Stomach (tissue), 9 donors: ENCODE measurements around the gene MMRN1. TPM values are rescaled to one million over a fixed set of nuclear protein-coding genes. Genes with fewer than 3 reads are reported as not detected.

Source experiments
- DNase-seq, 2 donors: peaks; one replicate each; pipeline versions ENCODE4 v3.0.0 to v3.0.0-alpha.2; 2013 to 2019
- H3K27ac ChIP-seq, 5 donors: fragments of 200-600 bp in 4 of 5; sonication (generic) in 4 of 5; one replicate each; pipeline ENCODE4 v1.5.1; 2013 to 2019; ENCODE audit warnings: mild to moderate bottlenecking in 1 of 5, moderate library complexity in 1 of 5
- H3K27me3 ChIP-seq, 3 donors: fragments of 200-600 bp; sonication (generic); one replicate each; pipeline ENCODE4 v1.5.1; 2017 to 2019; ENCODE audit warnings: mixed run types in 1 of 3
- H3K36me3 ChIP-seq, 4 donors: fragments of 200-600 bp; sonication (generic); 1 replicate in 3 of 4; 2 replicates in 1 of 4; pipeline ENCODE4 v1.5.1; 2016 to 2019
- H3K4me1 ChIP-seq, 4 donors: fragments of 200-600 bp; sonication (generic); one replicate each; pipeline ENCODE4 v1.5.1; 2016 to 2019
- H3K4me3 ChIP-seq, 4 donors: fragments of 200-600 bp; sonication (generic) in 3 of 4; one replicate each; pipeline ENCODE4 v1.5.1; 2016 to 2019; ENCODE audit warnings: mild to moderate bottlenecking in 1 of 4
- H3K9me3 ChIP-seq, 4 donors: fragments of 200-600 bp; sonication (generic); one replicate each; pipeline ENCODE4 v1.5.1; 2016 to 2019
- CTCF ChIP-seq, 7 experiments: fragments of 450-650 bp in 4 of 7; fragments of 200-600 bp in 3 of 7; sonication (generic) in 3 of 7; IDR thresholded peaks; one replicate each; pipeline ENCODE4 v1.5.1; 2016 to 2019; ENCODE audit warnings: antibody characterized with exemption in 7 of 7, control low read depth in 2 of 7, mild to moderate bottlenecking in 1 of 7
- EP300 ChIP-seq: sonication (generic); formaldehyde crosslinking; IDR thresholded peaks from one replicate; pipeline ENCODE4 v1.6.1; 2017; ENCODE audit warnings: antibody characterized with exemption
- POLR2A ChIP-seq, 4 donors: fragments of 450-650 bp; IDR thresholded peaks; one replicate each; pipeline ENCODE4 v1.6.1; 2016; ENCODE audit warnings: antibody characterized with exemption in 4 of 4, control low read depth in 2 of 4, mild to moderate bottlenecking in 1 of 4, moderate library complexity in 1 of 4
- POLR2AphosphoS5 ChIP-seq, 3 donors: sonication (generic); formaldehyde crosslinking; IDR thresholded peaks; one replicate each; pipeline ENCODE4 v1.6.1; 2016; ENCODE audit warnings: antibody characterized with exemption in 3 of 3
- WGBS, 5 donors: extraction: QIAGEN DNeasy Blood & Tissue Kit in 3 of 5; methylation state at CpG; one replicate each; pipeline versions ENCODE4 v1.1.5 to v1.1.7; 2013 to 2018; 5-methylcytosine and 5-hydroxymethylcytosine counted together
- intact Hi-C: fragments of 100-400 bp; cut with DNase I; formaldehyde crosslinking; loops from one replicate; pipeline ENCODE4 v1.15.1; 2023; ENCODE audit warnings: low total_unique reads
- polyA plus RNA-seq, 3 donors: library from polyadenylated mRNA; stranded (reverse); fragments of 200-250 nt; gene quantifications; one replicate each; pipeline ENCODE4 v1.2.3, GENCODE V29; 2013
- total RNA-seq, 5 donors: library from RNA; depleted of rRNA; stranded (reverse); fragments of >200 nt; gene quantifications; one replicate each; pipeline versions ENCODE4 v1.1.0 to v1.2.3, GENCODE V29; 2014 to 2016
- donor health status: healthy with polysubstance abuse.
- donor health status: Bipolar disorder and iron deficiency.
- donor health status: healthy.

MMRN1 gene
- total and polyA plus RNA-seq, 8 donors = 0.58 to 73.8 (median 4.8) TPM

GRCh38 chr4:89871211-89871610, 23.4 kb upstream of the MMRN1 start:
- H3K4me1 ChIP-seq = no peaks in the 10 kb centered on the region
- TF ChIP-seq POLR2AphosphoS5 (IDR thresholded peaks at IDR 0.05) (no peak), EP300 (no peak), POLR2A (IDR thresholded peaks at IDR 0.05) (no peak), CTCF (IDR thresholded peaks at IDR 0.05) (no peak)
- no peak overlapping the region for H3K4me3 ChIP-seq
- no peak overlapping the region for H3K27ac ChIP-seq
- H3K9me3 ChIP-seq = no peaks in the 10 kb centered on the region
- DNase-seq = no peak
- WGBS, 5 donors = 85 to 100% (median 93%) methylated on average over 1 of the region's 1 CpG
- H3K36me3 ChIP-seq = no peaks in the 10 kb centered on the region
- intact Hi-C loops = no loop called here
- H3K27me3 ChIP-seq = no peaks in the 10 kb centered on the region

- TF ChIP-seq CTCF (IDR thresholded peaks at IDR 0.05) (no peak), POLR2AphosphoS5 (IDR thresholded peaks at IDR 0.05) (no peak), EP300 (no peak), POLR2A (IDR thresholded peaks at IDR 0.05) (no peak)
- intact Hi-C loops = no loop called here
- no peak for DNase-seq
- no peaks in the 10 kb centered on the region for H3K36me3 ChIP-seq
- H3K27me3 ChIP-seq = no peaks in the 10 kb centered on the region
- 73 to 80% (median 75%) methylated on average over 3 of the region's 3 CpGs for WGBS, 5 donors
- no peak overlapping the region for H3K4me3 ChIP-seq
- H3K27ac ChIP-seq = no peak overlapping the region
- no peaks in the 10 kb centered on the region for H3K9me3 ChIP-seq
- no peaks in the 10 kb centered on the region for H3K4me1 ChIP-seq
These were observed 18.1 kb upstream of the MMRN1 start for GRCh38 chr4:89876548-89876947.

GRCh38 chr4:89878611-89879010, 16.0 kb upstream of the MMRN1 start:
- TF ChIP-seq CTCF (IDR thresholded peaks at IDR 0.05) = no peak
- no peak for TF ChIP-seq POLR2AphosphoS5 (IDR thresholded peaks at IDR 0.05)
- no peak for TF ChIP-seq POLR2A (IDR thresholded peaks at IDR 0.05)
- TF ChIP-seq EP300 = no peak
- 45 to 76% (median 59%) methylated on average over 1 of the region's 1 CpG for WGBS, 5 donors
- intact Hi-C loops = no loop called here

GRCh38 chr4:89879215-89879614, 15.4 kb upstream of the MMRN1 start:
- Histone ChIP-seq H3K9me3 (no peaks in the 10 kb centered on the region), H3K4me1 (no peaks in the 10 kb centered on the region), H3K4me3 (no peak overlapping the region), H3K36me3 (no peaks in the 10 kb centered on the region), H3K27me3 (no peaks in the 10 kb centered on the region), H3K27ac (no peak overlapping the region)
- 72 to 82% (median 79%) methylated on average over 4 of the region's 4 CpGs for WGBS, 5 donors
- TF ChIP-seq POLR2A (IDR thresholded peaks at IDR 0.05) (no peak), CTCF (IDR thresholded peaks at IDR 0.05) (no peak), POLR2AphosphoS5 (IDR thresholded peaks at IDR 0.05) (no peak), EP300 (no peak)
- peak in 1 of 2 donors; percentile 6 for DNase-seq
- intact Hi-C loops = no loop called here

More at GRCh38 chr4:89878611-89879010, 16.0 kb upstream of the MMRN1 start:
- DNase-seq = no peak
- Histone ChIP-seq H3K36me3 (no peaks in the 10 kb centered on the region), H3K27ac (no peak overlapping the region), H3K4me1 (no peaks in the 10 kb centered on the region), H3K9me3 (no peaks in the 10 kb centered on the region), H3K4me3 (no peak overlapping the region), H3K27me3 (no peaks in the 10 kb centered on the region)
